Suppressor macrophage treated with lipopolysaccharide for 1 hour (primary cell): ENCODE data around the gene OSBPL2.
A peak's percentile ranks its signal among the peaks of the same experiment; 100 is the strongest.

Experiments used
- DNase-seq, 3 donors: peaks; one replicate each; pipeline ENCODE4 v3.0.0-alpha.2; 2020 to 2022

Gene OSBPL2

DNA sequence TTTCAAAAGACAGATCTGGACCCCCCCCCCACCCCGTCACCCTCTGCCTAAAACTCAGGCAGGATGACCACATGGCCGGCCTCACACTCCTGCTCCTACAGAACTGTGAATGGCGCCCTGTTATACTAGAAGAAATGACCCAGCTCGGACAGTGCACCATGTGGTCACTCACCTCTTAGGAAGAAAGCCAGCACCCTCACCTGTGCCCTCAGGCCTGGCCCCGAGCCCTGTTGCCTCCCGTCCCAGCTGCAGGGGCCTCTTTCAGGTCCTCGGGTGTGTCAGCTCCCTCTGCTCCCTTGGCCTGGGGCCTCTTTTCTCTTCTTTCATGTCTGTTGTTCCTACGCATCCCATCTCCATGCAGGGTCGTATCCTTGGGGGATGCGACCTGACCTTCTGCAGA is 23.7 kb downstream of the OSBPL2 start:
- DNase-seq = no peak

- no peak for DNase-seq
Observed at GRCh38 chr20:62263396-62263795, 25.1 kb downstream of the OSBPL2 start.

GRCh38 chr20:62265365-62265764 is 27.0 kb downstream of the OSBPL2 start:
- DNase-seq = no peak

DNA sequence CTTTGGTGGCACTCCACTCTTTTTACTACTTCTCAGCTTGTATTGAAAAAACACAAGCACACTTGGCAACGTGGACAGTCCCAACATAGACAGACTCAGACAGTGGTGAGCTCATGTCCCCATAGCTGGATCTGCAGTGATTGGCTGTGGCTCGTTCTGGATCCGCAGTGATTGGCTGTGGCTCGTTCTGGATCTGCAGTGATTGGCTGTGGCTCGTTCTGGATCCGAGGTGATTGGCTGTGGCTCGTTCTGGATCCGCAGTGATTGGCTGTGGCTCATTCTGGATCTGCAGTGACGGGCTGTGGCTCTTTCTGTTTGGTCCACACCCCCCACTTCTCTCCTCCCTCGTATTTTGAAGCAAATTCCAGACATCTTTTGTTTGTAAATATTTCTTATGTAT is 28.0 kb downstream of the OSBPL2 start:
- peak in 2 of 3 donors; percentile 6 to 9 for DNase-seq

DNA sequence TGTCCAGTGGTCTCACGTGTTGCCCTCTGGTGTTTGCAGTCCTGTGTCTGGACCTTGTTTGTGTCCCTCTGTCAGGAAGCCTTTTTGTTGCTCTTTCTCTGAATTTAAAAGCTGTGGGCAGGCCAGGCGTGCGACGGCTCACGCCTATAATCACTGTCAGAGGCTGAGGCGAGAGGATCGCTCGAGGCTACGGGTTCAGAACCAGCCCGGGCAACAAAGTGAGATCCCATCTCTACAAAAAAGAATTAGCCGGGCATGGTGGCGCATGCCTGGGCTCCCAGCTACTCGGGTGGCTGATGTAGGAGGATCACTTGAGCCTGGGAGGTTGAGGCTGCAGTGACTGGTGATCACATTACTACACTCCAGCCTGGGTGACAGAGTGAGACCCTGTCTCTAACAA is 28.5 kb downstream of the OSBPL2 start:
- no peak for DNase-seq

GRCh38 chr20:62267543-62267942 is 29.2 kb downstream of the OSBPL2 start:
- DNase-seq = no peak

DNA sequence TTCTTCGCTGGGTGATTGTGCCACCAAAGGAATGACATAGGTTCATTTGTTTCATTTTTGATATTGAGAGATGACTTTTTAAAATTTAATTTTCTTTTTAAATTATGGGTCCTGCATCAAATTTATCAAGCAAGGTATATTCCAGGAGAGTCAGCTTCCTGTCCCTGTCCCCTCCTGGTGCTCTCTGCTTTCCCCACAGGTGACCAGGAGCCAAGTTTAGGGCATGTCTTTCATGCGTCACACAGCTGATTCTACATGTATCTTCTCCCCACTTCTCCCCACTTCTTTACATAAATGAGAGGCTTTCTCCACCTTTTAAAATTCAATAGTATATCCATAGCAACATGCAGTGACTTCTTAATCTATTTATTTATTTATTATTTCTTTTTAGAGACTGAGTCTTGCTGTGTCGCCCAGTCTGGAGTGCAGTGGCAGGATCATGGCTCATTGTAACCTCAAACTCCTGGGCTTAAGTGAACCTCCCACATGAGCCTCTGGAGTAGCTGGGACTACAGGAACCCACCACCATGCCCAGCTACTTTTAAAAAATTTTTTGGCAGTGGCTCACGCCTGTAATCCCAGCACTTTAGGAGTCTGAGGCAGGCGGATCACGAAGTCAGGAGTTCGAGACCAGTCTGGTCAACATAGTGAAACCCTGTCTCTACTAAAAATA is 30.0 kb downstream of the OSBPL2 start:
- no peak for DNase-seq

DNA sequence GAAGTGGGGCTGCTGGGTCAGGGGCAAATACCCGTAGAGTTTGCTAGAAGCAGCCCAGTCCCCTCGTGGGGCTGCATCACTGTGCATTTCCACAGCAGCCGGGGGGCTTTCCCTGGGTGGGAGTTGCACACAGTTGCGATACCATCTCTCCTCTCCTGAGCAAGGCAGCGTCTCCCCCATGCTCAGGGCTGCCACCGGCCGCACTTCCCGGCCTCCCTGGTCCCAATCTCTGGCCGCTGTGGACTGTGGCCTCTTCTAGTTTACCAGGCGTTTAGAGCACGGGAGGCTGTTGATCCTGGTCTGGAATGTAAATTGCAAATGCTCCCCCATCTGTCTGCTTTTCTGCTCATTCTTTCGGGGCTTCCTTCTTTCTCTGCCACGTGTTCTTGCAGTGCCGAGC is 31.1 kb downstream of the OSBPL2 start:
- no peak for DNase-seq

- no peak for DNase-seq
Observed at GRCh38 chr20:62269871-62270270, 31.6 kb downstream of the OSBPL2 start.

DNA sequence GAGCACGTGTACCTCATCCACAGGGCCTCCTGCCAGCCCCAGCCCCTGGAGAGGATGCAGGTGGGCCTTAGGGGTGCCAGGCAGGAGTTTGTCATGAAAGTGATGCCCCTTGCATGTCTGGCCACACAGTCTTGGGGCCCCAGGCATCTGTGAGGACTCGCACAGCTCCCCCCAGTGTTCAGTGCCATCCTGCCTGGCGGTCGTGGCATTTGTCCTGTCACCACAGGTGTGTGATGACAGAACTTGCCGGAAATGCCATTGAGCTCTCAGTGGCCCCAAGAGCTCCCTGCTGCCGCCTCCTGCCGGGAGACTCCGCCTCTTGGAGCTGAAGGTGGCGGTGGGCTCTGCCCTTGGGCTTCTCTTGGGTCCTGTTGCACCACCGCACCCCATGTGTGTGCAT is 33.9 kb downstream of the OSBPL2 start:
- no peak for DNase-seq

GRCh38 chr20:62273416-62273815 is 35.1 kb downstream of the OSBPL2 start:
- no peak for DNase-seq

DNA sequence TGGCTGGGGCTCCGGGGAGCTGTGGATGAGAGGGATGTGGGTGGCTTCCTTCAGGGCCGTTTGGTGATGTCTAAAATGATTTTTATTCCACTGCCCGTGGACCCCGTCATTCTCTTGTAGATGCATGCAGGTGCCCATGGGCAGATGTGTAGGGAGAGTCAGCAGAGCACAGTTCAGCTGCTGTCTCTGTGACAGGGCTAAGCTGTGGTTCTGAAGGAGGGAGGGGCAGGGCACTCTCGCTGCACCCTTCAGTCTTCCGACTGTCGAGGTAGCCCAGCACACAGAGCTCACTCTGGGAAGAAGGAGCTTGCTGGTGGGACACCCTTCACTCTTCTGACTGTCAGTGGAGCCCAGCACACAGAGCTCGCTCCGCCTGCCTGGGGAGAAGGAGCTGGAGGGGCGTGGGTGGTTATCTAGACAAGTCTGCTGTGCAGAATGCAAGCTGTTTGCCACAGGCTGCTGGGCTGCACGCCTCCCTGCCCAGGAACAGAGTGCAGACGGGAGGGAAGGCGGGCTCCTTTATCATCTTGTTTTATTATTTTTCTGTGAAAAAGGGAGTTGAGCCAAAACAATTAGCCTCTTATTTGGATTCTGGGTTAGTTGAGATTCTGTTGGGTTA is 36.1 kb downstream of the OSBPL2 start:
- DNase-seq = no peak

GRCh38 chr20:62275219-62275618 is 36.9 kb downstream of the OSBPL2 start:
- DNase-seq = no peak

DNA sequence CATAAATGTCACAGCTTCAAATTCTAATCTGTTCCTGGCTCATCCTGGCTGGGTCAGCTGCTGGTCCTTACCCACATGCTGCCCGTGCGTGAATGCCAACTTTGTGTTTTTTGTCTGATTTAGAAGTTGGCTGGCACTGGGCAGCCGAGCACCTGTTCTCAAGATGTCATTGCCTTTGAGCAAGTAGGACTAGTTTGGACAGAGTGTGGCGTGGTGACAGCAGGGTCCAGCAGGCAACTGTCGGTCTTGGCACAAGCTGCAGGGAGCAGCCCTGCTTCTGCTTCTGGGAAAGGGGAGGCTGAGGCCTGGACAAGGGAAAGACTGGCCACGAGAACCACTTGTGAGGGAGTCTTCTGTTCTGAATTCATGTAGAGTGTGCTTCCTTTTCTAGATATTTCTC is 38.1 kb downstream of the OSBPL2 start:
- no peak for DNase-seq

GRCh38 chr20:62277253-62277652 is 38.9 kb downstream of the OSBPL2 start:
- DNase-seq = no peak

- DNase-seq = no peak
Observed at GRCh38 chr20:62280303-62280702, 42.0 kb downstream of the OSBPL2 start.

DNA sequence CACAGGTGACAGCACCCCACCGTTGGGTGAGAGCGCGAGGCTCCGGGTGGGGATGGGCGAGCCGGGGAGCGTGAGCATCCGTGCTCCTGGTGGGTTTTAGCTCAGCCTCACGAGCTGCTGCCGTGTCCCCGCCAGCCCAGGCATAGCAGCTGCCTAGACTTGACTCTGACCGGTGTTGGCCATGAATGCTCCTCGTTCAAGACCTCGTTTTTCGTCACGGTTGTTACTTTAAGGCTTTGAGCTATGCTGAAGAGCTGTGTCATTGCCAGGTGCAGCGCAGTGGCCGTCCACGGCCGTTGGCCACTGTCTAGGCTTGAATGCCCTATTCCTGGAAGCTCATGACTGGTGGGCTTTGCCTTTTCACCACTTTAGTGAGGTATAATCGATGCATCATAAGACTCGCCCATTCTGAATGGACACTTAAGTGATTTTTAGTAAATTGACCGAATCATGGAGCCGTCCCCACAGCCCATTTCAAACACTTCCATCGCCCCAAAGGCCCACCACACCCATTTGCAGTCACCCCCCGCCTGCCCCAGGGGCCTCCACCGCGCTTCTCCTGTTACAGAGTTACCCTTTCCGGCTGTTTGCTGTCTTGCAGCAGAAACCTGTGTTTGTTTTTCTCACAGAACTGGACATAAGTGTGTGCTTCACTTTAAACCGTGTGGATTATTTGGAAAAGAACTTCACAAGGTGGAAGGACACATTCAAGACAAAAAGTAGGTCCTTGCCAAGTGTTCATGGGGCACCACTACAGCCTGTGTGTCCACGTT is 43.0 kb downstream of the OSBPL2 start:
- DNase-seq = no peak

DNA sequence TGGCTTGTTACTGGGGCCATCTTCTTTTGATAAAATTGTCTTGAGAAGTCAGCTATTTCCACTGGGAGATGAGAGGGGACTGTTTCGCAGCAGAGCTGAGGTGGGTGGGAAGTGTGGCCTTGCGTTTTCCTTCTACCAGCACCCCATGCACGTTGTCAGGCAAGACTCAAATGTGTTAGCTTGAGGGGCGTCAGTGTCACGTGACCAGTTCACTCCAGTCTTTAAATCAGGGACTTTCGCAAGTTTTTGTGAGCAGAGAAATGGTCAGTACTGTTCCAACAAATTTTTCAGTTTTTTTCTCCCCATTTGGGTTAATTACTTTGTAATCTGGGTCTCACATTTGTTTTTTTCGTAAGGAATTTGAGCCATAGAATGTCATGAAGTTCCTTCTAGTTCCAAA is 43.8 kb downstream of the OSBPL2 start:
- DNase-seq = no peak

DNA sequence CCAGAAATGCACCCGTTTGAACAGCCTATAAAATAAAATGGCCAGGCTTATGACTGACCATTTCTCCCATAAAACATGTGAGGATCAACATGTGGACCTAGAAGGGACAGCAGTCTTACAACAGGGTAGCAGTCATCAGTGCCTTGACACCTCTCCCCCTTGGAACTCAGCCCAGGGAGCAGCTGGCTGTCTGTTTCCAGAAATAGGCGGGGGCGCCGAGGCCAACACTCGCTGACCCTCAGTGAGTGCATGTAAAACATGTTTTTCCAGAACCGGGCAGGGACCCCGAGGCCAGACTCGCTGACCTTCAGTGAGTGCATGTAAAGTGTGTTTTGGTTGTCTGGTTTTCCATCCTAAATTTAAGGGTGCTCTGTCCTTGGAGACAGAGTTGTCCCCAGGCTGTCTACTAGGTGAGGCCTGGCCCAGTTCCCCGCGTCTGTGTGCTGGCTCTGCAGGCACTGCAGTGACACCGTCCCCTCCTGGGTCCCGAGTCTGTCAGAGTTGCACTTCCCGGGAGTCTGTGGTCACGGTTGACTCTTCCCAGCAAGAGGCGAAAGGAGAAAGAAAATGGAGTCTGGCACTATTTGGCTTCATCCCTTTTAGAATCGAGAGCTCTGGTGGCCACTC is 44.7 kb downstream of the OSBPL2 start:
- no peak for DNase-seq

- DNase-seq = no peak
Observed at GRCh38 chr20:62284448-62284847, 46.1 kb downstream of the OSBPL2 start.

DNA sequence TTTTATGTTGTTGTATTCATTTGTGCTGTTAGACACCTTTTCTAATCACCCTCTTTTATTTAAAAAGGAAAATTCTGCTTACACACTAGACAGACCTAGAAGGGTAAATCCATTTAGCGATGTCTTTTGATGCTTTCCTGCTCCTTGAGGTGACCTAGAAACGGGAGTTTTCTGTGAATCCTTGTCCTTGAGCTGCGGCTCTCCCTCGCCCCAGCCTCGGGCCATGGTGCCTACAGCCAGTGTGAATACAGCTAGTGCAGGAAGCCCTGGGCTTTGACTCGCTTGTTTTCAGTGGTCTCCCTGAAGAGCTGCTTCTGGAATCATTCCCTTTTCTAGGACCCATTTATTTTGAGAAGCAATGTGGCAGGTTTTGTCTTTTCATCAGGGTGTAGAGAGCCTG is 46.8 kb downstream of the OSBPL2 start:
- DNase-seq = no peak

- DNase-seq = no peak
Observed at GRCh38 chr20:62285722-62286121, 47.4 kb downstream of the OSBPL2 start.

- no peak for DNase-seq
Observed at GRCh38 chr20:62286493-62287064, 48.3 kb downstream of the OSBPL2 start.
